GM12873 (cell line): Measurements from ENCODE around the gene CHST15.

Source experiments
- TF ChIP-seq, protein P1 (sequence below): IDR thresholded peaks from 2 replicates; pipeline ENCODE4 v1.5.1; 2012; ENCODE audit warnings: low read depth, mild to moderate bottlenecking, moderate library complexity, low read length, control low read depth; ENCODE audit not compliant: insufficient read depth; ENCODE audit errors: missing control alignments

The CHST15 gene

GRCh38 chr10:124030061-124030460, 63.3 kb downstream of the CHST15 start:
- TF ChIP-seq, protein P1, sequence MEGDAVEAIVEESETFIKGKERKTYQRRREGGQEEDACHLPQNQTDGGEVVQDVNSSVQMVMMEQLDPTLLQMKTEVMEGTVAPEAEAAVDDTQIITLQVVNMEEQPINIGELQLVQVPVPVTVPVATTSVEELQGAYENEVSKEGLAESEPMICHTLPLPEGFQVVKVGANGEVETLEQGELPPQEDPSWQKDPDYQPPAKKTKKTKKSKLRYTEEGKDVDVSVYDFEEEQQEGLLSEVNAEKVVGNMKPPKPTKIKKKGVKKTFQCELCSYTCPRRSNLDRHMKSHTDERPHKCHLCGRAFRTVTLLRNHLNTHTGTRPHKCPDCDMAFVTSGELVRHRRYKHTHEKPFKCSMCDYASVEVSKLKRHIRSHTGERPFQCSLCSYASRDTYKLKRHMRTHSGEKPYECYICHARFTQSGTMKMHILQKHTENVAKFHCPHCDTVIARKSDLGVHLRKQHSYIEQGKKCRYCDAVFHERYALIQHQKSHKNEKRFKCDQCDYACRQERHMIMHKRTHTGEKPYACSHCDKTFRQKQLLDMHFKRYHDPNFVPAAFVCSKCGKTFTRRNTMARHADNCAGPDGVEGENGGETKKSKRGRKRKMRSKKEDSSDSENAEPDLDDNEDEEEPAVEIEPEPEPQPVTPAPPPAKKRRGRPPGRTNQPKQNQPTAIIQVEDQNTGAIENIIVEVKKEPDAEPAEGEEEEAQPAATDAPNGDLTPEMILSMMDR, result no peak

GRCh38 chr10:124029559-124029958, 63.8 kb downstream of the CHST15 start:
- TF ChIP-seq, protein P1, result no peak

GRCh38 chr10:124028700-124029480, 64.5 kb downstream of the CHST15 start:
- TF ChIP-seq, protein P1, result no peak

- TF ChIP-seq, protein P1, result no peak
Measured at GRCh38 chr10:124027651-124028050, 65.7 kb downstream of the CHST15 start.

DNA sequence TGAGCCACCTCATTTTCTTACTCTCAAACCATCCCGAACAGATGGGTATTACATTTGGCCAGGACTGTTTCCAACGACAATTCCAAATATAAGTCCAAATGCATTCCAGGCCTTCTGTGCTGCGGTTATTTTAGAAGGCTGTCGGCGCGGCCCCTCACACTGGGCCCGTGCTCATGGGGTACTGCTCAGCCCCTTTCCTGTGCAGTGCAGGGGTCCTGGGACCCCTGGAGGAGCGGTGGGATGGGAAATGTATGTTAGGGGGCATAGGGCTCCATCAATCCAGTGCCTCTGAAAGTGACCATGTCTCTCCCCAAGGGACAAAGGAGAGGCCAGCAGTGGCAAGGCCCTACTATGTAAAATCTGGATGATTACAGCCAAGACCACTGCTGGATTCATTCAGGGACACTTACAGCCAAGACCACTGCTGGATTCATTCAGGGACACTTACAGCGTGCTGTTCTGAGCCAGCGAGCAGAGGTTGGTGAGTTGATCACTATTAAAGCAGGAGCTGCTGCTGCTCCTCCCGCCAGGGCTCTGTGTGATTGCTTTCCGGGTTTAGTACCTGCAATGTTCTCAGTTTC, 66.3 kb downstream of the CHST15 start:
- TF ChIP-seq, protein P1, result no peak

DNA sequence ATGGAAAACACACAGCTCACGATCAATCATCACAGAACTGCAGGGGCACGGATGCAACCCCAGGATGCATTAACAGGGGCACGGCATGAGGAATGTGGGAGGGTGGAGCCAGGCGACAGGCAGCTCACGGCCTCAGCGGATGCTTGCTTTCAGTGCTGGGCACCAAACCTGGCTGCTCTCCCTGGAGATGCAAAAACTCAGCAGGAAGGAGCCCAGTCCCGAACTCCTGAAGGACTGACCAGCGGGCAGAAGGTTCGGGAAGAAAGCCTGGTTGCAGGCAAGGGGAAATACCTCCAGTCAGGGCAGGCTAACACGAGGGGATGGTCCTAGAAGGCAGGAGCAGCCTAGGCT, 66.8 kb downstream of the CHST15 start:
- TF ChIP-seq, protein P1, result no peak

- TF ChIP-seq, protein P1, result peak; percentile 47
Measured at GRCh38 chr10:124025660-124026588, 67.5 kb downstream of the CHST15 start.
